Ovary (tissue), 9 donors: ENCODE measurements around the gene BST1. TPM values are rescaled to one million over a fixed set of nuclear protein-coding genes. Genes with fewer than 3 reads are reported as not detected.
A peak's percentile ranks its signal among the peaks of the same experiment; 100 is the strongest.

Source experiments
- DNase-seq, 5 donors: peaks; one replicate each; pipeline ENCODE4 v3.0.0-alpha.2; 2019 to 2020
- H3K27ac ChIP-seq, 2 donors: fragments of 200-600 bp; one replicate each; pipeline versions ENCODE4 v1.5.1 to v1.8.0; 2019 to 2022
- H3K27me3 ChIP-seq: fragments of 200-600 bp; one replicate; pipeline ENCODE4 v1.8.0; 2022
- H3K36me3 ChIP-seq: fragments of 200-600 bp; sonication (generic); one replicate; pipeline ENCODE4 v1.5.1; 2019
- H3K4me1 ChIP-seq: one replicate; pipeline ENCODE4 v1.8.1; 2013; ENCODE audit warnings: mild to moderate bottlenecking, moderate library complexity; ENCODE audit not compliant: insufficient read depth
- H3K4me3 ChIP-seq: fragments of 200-600 bp; sonication (generic); one replicate; pipeline ENCODE4 v1.5.1; 2017
- H3K9me3 ChIP-seq, 2 donors: fragments of 200-600 bp in 1 of 2; sonication (generic) in 1 of 2; one replicate each; pipeline versions ENCODE4 v1.5.1 to v1.8.1; 2013 to 2019; ENCODE audit warnings: mild to moderate bottlenecking in 1 of 2, moderate library complexity in 1 of 2
- CTCF ChIP-seq, 3 donors: fragments of 450-650 bp in 2 of 3; fragments of 200-600 bp in 1 of 3; IDR thresholded peaks; one replicate each; pipeline versions ENCODE4 v1.5.1 to v1.8.0; 2016 to 2022; ENCODE audit warnings: antibody characterized with exemption in 3 of 3, mild to moderate bottlenecking in 1 of 3
- EP300 ChIP-seq: sonication (generic); formaldehyde crosslinking; IDR thresholded peaks from one replicate; pipeline ENCODE4 v1.6.1; 2017; ENCODE audit warnings: antibody characterized with exemption
- POLR2A ChIP-seq: fragments of 450-650 bp; IDR thresholded peaks from one replicate; pipeline ENCODE4 v1.6.1; 2017; ENCODE audit warnings: antibody characterized with exemption, mild to moderate bottlenecking, moderate library complexity
- WGBS, 3 donors: extraction: QIAGEN DNeasy Blood & Tissue Kit in 1 of 3; methylation state at CpG; one replicate each; pipeline versions ENCODE4 v1.1.5 to v1.1.7; 2013 to 2017; 5-methylcytosine and 5-hydroxymethylcytosine counted together
- intact Hi-C, 4 donors: fragments of 100-400 bp; cut with DNase I; formaldehyde crosslinking; loops; one replicate each; pipeline versions ENCODE4 v1.11.0 to v1.15.1; 2022 to 2023
- polyA plus RNA-seq, 2 donors: library from polyadenylated mRNA; stranded (reverse); fragments of 200-250 nt in 1 of 2; fragments of 350-450 nt in 1 of 2; fragmentation: Illumina TruSeq in 1 of 2; extraction: RNeasy Lipid Tissue Mini Kit (QIAGEN cat#74804) in 1 of 2; gene quantifications; one replicate each; pipeline ENCODE4 v1.2.3, GENCODE V29; 2013 to 2014
- total RNA-seq, 7 donors: library from RNA; depleted of rRNA in 2 of 7; stranded (reverse); fragments of >200 nt in 2 of 7; fragmentation: NEBNext Ultra II Directional in 3 of 7; extraction: Animal tissue kit (Norgen Biotek cat#: 25700) in 3 of 7; gene quantifications; one replicate each; pipeline versions ENCODE4 v1.1.0 to v1.2.4, GENCODE V29; 2016 to 2023
- donor health status: DM: no; HTN: no; CAD: no; lungs with moderate emphysema.
- donor health status: DM: no; HTN: no; CAD: no.
- donor health status: Bipolar disorder and iron deficiency.
- donor health status: DM: yes; HTN: yes; CAD: no.
- donor health status: DM: no; HTN: no; CAD: no.
- donor health status: DM: yes; HTN: yes; CAD: no.

The BST1 gene
- total and polyA plus RNA-seq, 9 donors = 5.6 to 18.5 (median 7.5) TPM

DNA sequence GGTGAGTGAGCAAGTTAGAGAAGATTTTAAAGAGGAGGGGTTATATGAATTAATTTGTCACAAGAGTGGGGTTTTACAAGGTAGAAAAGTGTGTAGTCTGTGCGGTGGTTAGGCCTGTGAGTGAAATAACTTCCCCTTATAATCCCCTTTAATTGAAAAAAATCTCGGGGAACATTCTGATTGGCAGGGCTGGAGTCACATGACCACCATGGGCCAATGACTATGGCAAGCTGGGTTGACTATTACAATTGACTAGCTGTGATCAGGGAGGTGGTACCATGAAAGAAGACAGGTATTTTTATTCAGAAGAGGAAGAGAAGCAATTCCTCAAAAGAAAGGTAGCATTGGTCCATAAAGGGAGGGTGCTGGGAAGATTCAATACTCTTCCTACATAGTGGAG is 48.3 kb downstream of the BST1 start:
- Histone ChIP-seq H3K4me3 (no peak overlapping the region), H3K4me1 (no peaks in the 10 kb centered on the region), H3K9me3 (no peaks in the 10 kb centered on the region), H3K36me3 (no peaks in the 10 kb centered on the region), H3K27ac (no peak overlapping the region), H3K27me3 (no peaks in the 10 kb centered on the region)
- TF ChIP-seq POLR2A (no peak), CTCF (IDR thresholded peaks at IDR 0.05) (no peak), EP300 (no peak)
- intact Hi-C loops = no loop called here
- 96 to 98% (median 97%) methylated on average over 2 of the region's 2 CpGs for WGBS, 3 donors
- no peak for DNase-seq

- no peaks in the 10 kb centered on the region for H3K36me3 ChIP-seq
- TF ChIP-seq EP300 (no peak), CTCF (IDR thresholded peaks at IDR 0.05) (no peak), POLR2A (no peak)
- no peaks in the 10 kb centered on the region for H3K4me1 ChIP-seq
- intact Hi-C loops = no loop called here
- H3K27ac ChIP-seq = no peak overlapping the region
- WGBS, 3 donors = 85 to 88% (median 86%) methylated on average over 6 of the region's 6 CpGs
- no peak overlapping the region for H3K4me3 ChIP-seq
- no peaks in the 10 kb centered on the region for H3K9me3 ChIP-seq
- no peaks in the 10 kb centered on the region for H3K27me3 ChIP-seq
- no peak for DNase-seq
These were observed 50.2 kb downstream of the BST1 start for GRCh38 chr4:15753081-15753480.

DNA sequence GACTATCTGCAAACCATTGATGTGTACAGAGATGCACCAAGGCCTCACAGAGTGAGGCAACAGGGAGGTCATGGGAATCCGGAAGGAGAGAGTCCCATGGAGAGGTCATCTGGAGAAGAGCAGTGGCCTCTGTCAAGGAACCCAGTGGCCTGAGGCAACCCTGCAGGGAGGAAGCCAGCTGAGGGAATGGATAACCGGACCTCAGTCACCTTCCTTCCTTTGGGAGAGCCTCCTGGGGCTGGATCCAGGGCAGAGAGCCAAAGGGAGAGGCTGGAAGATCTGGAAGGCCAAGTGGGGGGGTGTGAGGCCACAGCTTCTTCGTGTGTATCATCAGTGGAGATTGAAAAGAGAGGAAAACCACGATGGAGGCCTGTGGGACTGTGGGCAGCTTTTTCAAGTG is 50.9 kb downstream of the BST1 start:
- Histone ChIP-seq H3K4me3 (no peak overlapping the region), H3K27ac (no peak overlapping the region), H3K27me3 (no peaks in the 10 kb centered on the region), H3K4me1 (no peaks in the 10 kb centered on the region), H3K36me3 (no peaks in the 10 kb centered on the region), H3K9me3 (no peaks in the 10 kb centered on the region)
- DNase-seq = peak in 2 of 5 donors; percentile 26 to 28
- TF ChIP-seq POLR2A (no peak), CTCF (IDR thresholded peaks at IDR 0.05) (no peak), EP300 (no peak)
- intact Hi-C loops = no loop called here
- WGBS, 3 donors = 36 to 39% (median 38%) methylated on average over 4 of the region's 4 CpGs

GRCh38 chr4:15754323-15754722 is 51.5 kb downstream of the BST1 start:
- Histone ChIP-seq H3K36me3 (no peaks in the 10 kb centered on the region), H3K4me1 (no peaks in the 10 kb centered on the region), H3K4me3 (no peak overlapping the region), H3K27me3 (no peaks in the 10 kb centered on the region), H3K9me3 (no peaks in the 10 kb centered on the region), H3K27ac (no peak overlapping the region)
- intact Hi-C loops = no loop called here
- TF ChIP-seq EP300 (no peak), POLR2A (no peak), CTCF (IDR thresholded peaks at IDR 0.05) (no peak)
- DNase-seq = no peak
- 70 to 75% (median 72%) methylated on average over 4 of the region's 4 CpGs for WGBS, 3 donors
